Neural progenitor cell (in vitro differentiated cells): ENCODE data around the gene PATZ1. TPM values are rescaled to one million over a fixed set of nuclear protein-coding genes. Genes with fewer than 3 reads are reported as not detected.

Source experiments
- DNase-seq: peaks from one replicate; pipeline ENCODE4 v3.0.0-alpha.2; 2016; ENCODE audit warnings: low spot score
- H2AFZ ChIP-seq: fragments of 200-600 bp; sonication (generic); replicated peaks from 2 replicates; pipeline ENCODE4 v1.6.1; 2016; ENCODE audit warnings: antibody characterized with exemption
- H3F3A ChIP-seq: fragments of 200-600 bp; sonication (generic); 2 replicates; pipeline ENCODE4 v1.6.1; 2016; ENCODE audit warnings: antibody characterized with exemption, low read depth
- H3K27ac ChIP-seq: fragments of 200-600 bp; sonication (generic); 2 replicates; pipeline ENCODE4 v1.5.1; 2016; ENCODE audit warnings: mild to moderate bottlenecking
- H3K27me3 ChIP-seq: fragments of 200-600 bp; sonication (generic); 2 replicates; pipeline ENCODE4 v1.6.1; 2016; ENCODE audit warnings: mild to moderate bottlenecking, moderate library complexity
- H3K36me3 ChIP-seq: fragments of 200-600 bp; sonication (generic); 2 replicates; pipeline ENCODE4 v1.5.1; 2016
- H3K4me1 ChIP-seq: fragments of 200-600 bp; sonication (generic); 2 replicates; pipeline ENCODE4 v1.6.1; 2016; ENCODE audit warnings: mixed run types
- H3K4me2 ChIP-seq: fragments of 200-600 bp; sonication (generic); 2 replicates; pipeline ENCODE4 v1.6.1; 2016
- H3K4me3 ChIP-seq: fragments of 200-600 bp; sonication (generic); 2 replicates; pipeline ENCODE4 v1.5.1; 2016
- H3K79me2 ChIP-seq: fragments of 200-600 bp; sonication (generic); 2 replicates; pipeline ENCODE4 v1.6.1; 2016; ENCODE audit warnings: low read depth
- H3K9ac ChIP-seq: fragments of 200-600 bp; sonication (generic); 2 replicates; pipeline ENCODE4 v1.6.1; 2016
- H3K9me3 ChIP-seq: fragments of 200-600 bp; sonication (generic); 2 replicates; pipeline ENCODE4 v1.5.1; 2016; ENCODE audit warnings: low read depth
- H4K20me1 ChIP-seq: fragments of 200-600 bp; sonication (generic); 2 replicates; pipeline ENCODE4 v1.6.1; 2016; ENCODE audit warnings: low read depth
- H3K27ac Mint-ChIP-seq: 3 replicates; pipeline ENCODE4 v1.8.0; 2021; ENCODE audit warnings: mixed read lengths
- H3K27me3 Mint-ChIP-seq: 2 replicates; pipeline ENCODE4 v1.8.0; 2022; ENCODE audit warnings: low read depth, mild to moderate bottlenecking, inconsistent platforms, moderate library complexity, mixed read lengths; ENCODE audit not compliant: insufficient read depth
- H3K36me3 Mint-ChIP-seq: 3 replicates; pipeline ENCODE4 v1.8.0; 2021; ENCODE audit warnings: mixed read lengths
- H3K4me1 Mint-ChIP-seq: 3 replicates; pipeline ENCODE4 v1.8.0; 2021; ENCODE audit warnings: mixed read lengths
- H3K4me3 Mint-ChIP-seq: 3 replicates; pipeline ENCODE4 v1.8.0; 2021; ENCODE audit warnings: mild to moderate bottlenecking, moderate library complexity, mixed read lengths
- H3K9me3 Mint-ChIP-seq: 3 replicates; pipeline ENCODE4 v1.8.0; 2020; ENCODE audit warnings: mixed read lengths
- CTCF ChIP-seq: fragments of 200-600 bp; sonication (generic); IDR thresholded peaks from 2 replicates; pipeline ENCODE4 v1.5.1; 2017; ENCODE audit warnings: antibody characterized with exemption, mild to moderate bottlenecking
- EZH2 ChIP-seq: fragments of 200-600 bp; sonication (generic); IDR thresholded peaks from 2 replicates; pipeline ENCODE4 v1.6.1; 2017; ENCODE audit warnings: antibody characterized with exemption, mild to moderate bottlenecking, moderate library complexity
- EZH2phosphoT487 ChIP-seq: fragments of 200-600 bp; sonication (generic); IDR thresholded peaks from 2 replicates; pipeline ENCODE4 v1.6.1; 2017; ENCODE audit warnings: antibody characterized with exemption
- total RNA-seq: library from RNA; depleted of rRNA; stranded (reverse); fragments of >200 nt; gene quantifications from 2 replicates; pipeline ENCODE4 v1.2.3, GENCODE V29; 2015; ENCODE audit warnings: low replicate concordance

Gene PATZ1
- total RNA-seq, 1 donor from 2014 or later = 28.6 TPM

- Histone ChIP-seq H3K4me3 (no peak overlapping the region), H3K27ac (no peak overlapping the region), H3K79me2 (peaks cover 74% of the 10 kb centered on the region), H2AFZ (no peak overlapping the region), H3K36me3 (peaks cover 4% of the 10 kb centered on the region), H3K9ac (no peak overlapping the region), H3K27me3 (no peaks in the 10 kb centered on the region), H3F3A (no peaks in the 10 kb centered on the region), H3K4me2 (no peak overlapping the region), H4K20me1 (peaks cover 69% of the 10 kb centered on the region), H3K9me3 (no peaks in the 10 kb centered on the region), H3K4me1 (peaks cover 12% of the 10 kb centered on the region)
- no peak for DNase-seq
- Mint-ChIP-seq H3K27me3 (peaks cover 4% of the 10 kb centered on the region), H3K4me1 (peaks cover 5% of the 10 kb centered on the region), H3K36me3 (peaks cover 56% of the 10 kb centered on the region), H3K9me3 (no peaks in the 10 kb centered on the region), H3K4me3 (no peak overlapping the region), H3K27ac (no peak overlapping the region)
- TF ChIP-seq EZH2 = no peak
- TF ChIP-seq CTCF = no peak
- no peak for TF ChIP-seq EZH2phosphoT487
Measured at GRCh38 chr22:31334329-31334728, 11.8 kb downstream of the PATZ1 start.

GRCh38 chr22:31333641-31334040 lies 12.5 kb downstream of the PATZ1 start:
- peaks cover 67% of the 10 kb centered on the region for H3K79me2 ChIP-seq

GRCh38 chr22:31332886-31333285 lies 13.3 kb downstream of the PATZ1 start:
- H3K4me2 ChIP-seq = no peak overlapping the region
- H4K20me1 ChIP-seq = peaks cover 63% of the 10 kb centered on the region
- H3K27me3 ChIP-seq = no peaks in the 10 kb centered on the region
- H3K27me3 Mint-ChIP-seq = peaks cover 4% of the 10 kb centered on the region
- H3K4me1 ChIP-seq = peaks cover 7% of the 10 kb centered on the region
- peaks cover 54% of the 10 kb centered on the region for H3K36me3 Mint-ChIP-seq
- H3K79me2 ChIP-seq = peaks cover 59% of the 10 kb centered on the region
- peaks cover 4% of the 10 kb centered on the region for H3K36me3 ChIP-seq
- H3K4me1 Mint-ChIP-seq = no peaks in the 10 kb centered on the region
- no peak overlapping the region for H3K27ac ChIP-seq
- no peak overlapping the region for H3K27ac Mint-ChIP-seq
- H3K4me3 Mint-ChIP-seq = no peak overlapping the region
- DNase-seq = no peak
- no peak overlapping the region for H3K4me3 ChIP-seq
- no peaks in the 10 kb centered on the region for H3K9me3 Mint-ChIP-seq
- no peaks in the 10 kb centered on the region for H3F3A ChIP-seq
- no peaks in the 10 kb centered on the region for H3K9me3 ChIP-seq
- TF ChIP-seq EZH2 = no peak
- TF ChIP-seq EZH2phosphoT487 = no peak
- TF ChIP-seq CTCF = no peak
- no peak overlapping the region for H3K9ac ChIP-seq
- no peak overlapping the region for H2AFZ ChIP-seq

More at GRCh38 chr22:31333641-31334040, 12.5 kb downstream of the PATZ1 start:
- Histone ChIP-seq H3K4me3 (no peak overlapping the region), H2AFZ (no peak overlapping the region), H4K20me1 (peaks cover 68% of the 10 kb centered on the region), H3K27ac (no peak overlapping the region), H3K36me3 (peaks cover 4% of the 10 kb centered on the region), H3K9me3 (no peaks in the 10 kb centered on the region), H3F3A (no peaks in the 10 kb centered on the region), H3K4me2 (no peak overlapping the region), H3K4me1 (peaks cover 7% of the 10 kb centered on the region), H3K9ac (no peak overlapping the region), H3K27me3 (no peaks in the 10 kb centered on the region)
- Mint-ChIP-seq H3K4me3 (no peak overlapping the region), H3K27me3 (peaks cover 4% of the 10 kb centered on the region), H3K9me3 (no peaks in the 10 kb centered on the region), H3K36me3 (peaks cover 56% of the 10 kb centered on the region), H3K4me1 (no peaks in the 10 kb centered on the region), H3K27ac (no peak overlapping the region)
- no peak for DNase-seq
- TF ChIP-seq EZH2phosphoT487 = no peak
- no peak for TF ChIP-seq CTCF
- TF ChIP-seq EZH2 = no peak
